Measurements from ENCODE around the gene TAF4.
A peak's percentile ranks its signal among the peaks of the same experiment; 100 is the strongest.

TAF4 gene

GRCh38 chr20:62042025-62042820 is 23.5 kb downstream of the TAF4 start:
- H3K4me3 ChIP-seq (ENCODE audit: low read depth, low read length), result no peak overlapping the region
- TF ChIP-seq CTCF (IDR thresholded peaks at IDR 0.05; ENCODE audit: insufficient read depth, low read depth, low read length, missing control alignments), result no peak
- no peak for DNase-seq (ENCODE audit: low read depth)

GRCh38 chr20:62040933-62041332 is 24.7 kb downstream of the TAF4 start:
- no peak for TF ChIP-seq CTCF (IDR thresholded peaks at IDR 0.05; ENCODE audit: insufficient read depth, low read depth, low read length, missing control alignments)
- no peak for DNase-seq (ENCODE audit: low read depth)
- H3K4me3 ChIP-seq (ENCODE audit: low read depth, low read length), result no peak overlapping the region

GRCh38 chr20:62040381-62040922 is 25.2 kb downstream of the TAF4 start:
- no peak overlapping the region for H3K4me3 ChIP-seq (ENCODE audit: low read depth, low read length)
- no peak for DNase-seq (ENCODE audit: low read depth)
- no peak for TF ChIP-seq CTCF (IDR thresholded peaks at IDR 0.05; ENCODE audit: insufficient read depth, low read depth, low read length, missing control alignments)

GRCh38 chr20:62039738-62040137 is 25.9 kb downstream of the TAF4 start:
- TF ChIP-seq CTCF (IDR thresholded peaks at IDR 0.05; ENCODE audit: insufficient read depth, low read depth, low read length, missing control alignments), result no peak
- DNase-seq (ENCODE audit: low read depth), result peak; percentile 12
- H3K4me3 ChIP-seq (ENCODE audit: low read depth, low read length), result no peak overlapping the region

- TF ChIP-seq CTCF (IDR thresholded peaks at IDR 0.05; ENCODE audit: insufficient read depth, low read depth, low read length, missing control alignments), result no peak
- no peak overlapping the region for H3K4me3 ChIP-seq (ENCODE audit: low read depth, low read length)
- DNase-seq (ENCODE audit: low read depth), result no peak
These were observed 32.9 kb downstream of the TAF4 start for GRCh38 chr20:62032609-62033368.

- no peak overlapping the region for H3K4me3 ChIP-seq (ENCODE audit: low read depth, low read length)
- no peak for DNase-seq (ENCODE audit: low read depth)
- no peak for TF ChIP-seq CTCF (IDR thresholded peaks at IDR 0.05; ENCODE audit: insufficient read depth, low read depth, low read length, missing control alignments)
These were observed 34.1 kb downstream of the TAF4 start for GRCh38 chr20:62031462-62032092.

Data from GM12865 (cell line).